Measurements from ENCODE around the gene TNFRSF8.

TNFRSF8 gene

DNA sequence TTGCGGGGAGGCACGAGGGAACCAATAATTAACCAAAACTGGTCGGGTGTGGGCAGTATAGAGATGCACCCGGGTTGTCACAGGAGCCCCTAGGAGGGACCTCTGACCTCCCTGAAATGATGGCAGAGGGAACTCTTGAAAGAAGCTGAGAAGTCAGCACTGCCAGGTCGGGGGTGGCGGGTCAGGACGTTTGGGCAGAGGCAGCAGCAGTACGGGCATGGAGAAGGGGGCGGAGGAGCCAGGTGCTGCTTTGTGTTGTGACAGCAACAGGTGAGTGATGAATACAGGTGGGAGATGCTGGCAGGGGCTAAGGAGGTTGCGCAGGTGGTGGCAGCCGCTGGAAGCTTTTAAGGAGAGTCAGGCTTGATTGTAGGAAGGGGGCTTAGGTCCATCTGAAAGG lies 115.4 kb downstream of the TNFRSF8 start:
- no peak for DNase-seq

DNA sequence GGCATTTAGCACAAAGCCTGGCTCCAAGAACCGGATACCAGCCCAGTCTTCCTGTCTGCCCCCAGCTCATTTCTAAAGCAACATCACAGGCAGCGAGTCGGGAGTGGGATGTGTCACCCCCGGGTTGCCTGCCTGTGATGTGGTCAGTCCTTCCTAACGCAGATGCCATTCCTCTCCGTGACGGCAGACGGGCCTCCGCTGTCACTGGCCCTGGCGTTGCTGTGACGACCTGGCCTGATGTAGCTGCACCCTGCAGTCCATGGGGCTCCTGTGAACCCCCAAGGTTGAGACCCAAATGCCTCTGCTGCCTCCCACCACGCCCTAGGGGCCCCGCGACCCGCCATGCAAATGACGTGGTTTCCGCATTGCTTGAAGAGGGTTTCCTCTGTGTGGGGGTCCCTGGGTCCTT lies 116.0 kb downstream of the TNFRSF8 start:
- DNase-seq, result no peak

DNA sequence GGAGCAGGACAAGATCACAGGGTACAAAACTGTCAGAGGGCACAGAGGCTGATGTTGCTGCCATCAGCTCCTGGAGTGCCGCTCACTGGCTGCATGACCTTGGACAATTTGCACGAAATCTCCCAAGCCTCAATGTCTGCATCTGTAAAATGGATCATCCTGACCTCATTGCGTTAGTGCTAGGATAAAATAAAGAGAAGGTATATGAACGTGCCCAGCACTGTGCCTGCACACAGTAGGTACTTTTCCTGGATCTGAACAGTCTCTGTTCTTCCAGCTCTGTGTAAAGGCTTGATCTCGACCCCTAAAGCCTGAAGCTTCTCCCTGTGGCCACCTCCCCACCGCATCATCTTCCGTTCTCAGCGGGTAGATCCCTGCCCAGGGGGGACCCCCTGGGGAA lies 116.6 kb downstream of the TNFRSF8 start:
- no peak for DNase-seq

DNA sequence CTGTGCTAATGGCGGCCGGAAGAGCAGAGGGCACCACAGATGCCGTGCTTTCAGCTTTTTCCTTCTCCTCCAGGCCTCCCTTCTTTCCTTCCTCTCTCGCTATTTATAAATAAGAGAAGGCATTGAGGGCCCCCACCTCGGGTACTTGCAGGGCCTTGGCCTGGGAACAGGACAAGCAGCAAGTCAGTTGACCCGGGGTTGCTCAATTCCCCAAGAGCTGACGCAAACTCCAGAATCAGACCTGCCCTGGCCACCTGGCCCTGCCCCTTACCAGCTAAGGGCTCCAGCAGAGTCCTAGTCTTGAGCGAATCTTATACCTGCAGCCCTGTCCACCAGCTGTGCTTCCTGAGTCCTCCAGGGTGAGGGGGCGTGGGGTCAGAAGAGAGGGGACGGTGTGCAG lies 117.2 kb downstream of the TNFRSF8 start:
- no peak for DNase-seq

DNA sequence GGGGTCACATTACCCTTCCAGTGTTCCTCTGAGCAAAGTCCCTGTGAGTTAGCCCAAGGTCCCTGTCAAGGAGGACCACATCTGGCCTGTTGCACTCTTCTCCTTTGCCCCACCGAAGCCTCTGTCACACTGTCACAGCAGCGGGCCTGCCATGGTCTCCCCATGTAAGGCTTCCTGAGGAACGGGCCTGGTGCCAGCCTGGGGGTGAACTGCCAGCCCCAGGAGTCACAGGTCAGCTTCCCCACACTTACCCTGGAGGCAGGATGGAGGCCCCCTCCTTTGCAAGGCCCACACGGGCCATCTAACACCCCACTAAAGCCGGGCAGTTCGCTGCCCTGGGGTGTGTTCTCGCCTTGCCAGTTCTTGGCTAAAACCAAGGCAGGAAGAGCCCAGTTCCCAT lies 117.8 kb downstream of the TNFRSF8 start:
- no peak for DNase-seq

DNA sequence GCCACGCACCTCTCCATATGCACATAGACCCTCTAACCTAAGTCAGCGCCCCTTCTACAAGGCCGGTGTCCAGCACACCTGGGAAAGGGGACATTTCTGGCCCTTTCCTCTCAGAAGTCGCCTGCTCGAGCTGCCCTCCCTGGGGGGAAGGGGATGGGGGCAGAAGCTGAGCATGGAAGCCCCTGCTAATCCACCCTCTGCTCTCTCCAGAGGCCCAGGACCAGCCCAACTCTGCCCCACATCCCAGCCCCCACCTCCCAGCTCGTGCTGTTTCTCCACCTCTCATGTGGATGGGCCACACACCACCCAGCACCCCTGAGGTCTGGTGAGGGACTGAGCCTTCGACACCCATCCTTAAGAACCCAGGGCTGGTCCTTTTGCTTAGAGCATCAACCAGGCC lies 118.5 kb downstream of the TNFRSF8 start:
- DNase-seq, result no peak

DNA sequence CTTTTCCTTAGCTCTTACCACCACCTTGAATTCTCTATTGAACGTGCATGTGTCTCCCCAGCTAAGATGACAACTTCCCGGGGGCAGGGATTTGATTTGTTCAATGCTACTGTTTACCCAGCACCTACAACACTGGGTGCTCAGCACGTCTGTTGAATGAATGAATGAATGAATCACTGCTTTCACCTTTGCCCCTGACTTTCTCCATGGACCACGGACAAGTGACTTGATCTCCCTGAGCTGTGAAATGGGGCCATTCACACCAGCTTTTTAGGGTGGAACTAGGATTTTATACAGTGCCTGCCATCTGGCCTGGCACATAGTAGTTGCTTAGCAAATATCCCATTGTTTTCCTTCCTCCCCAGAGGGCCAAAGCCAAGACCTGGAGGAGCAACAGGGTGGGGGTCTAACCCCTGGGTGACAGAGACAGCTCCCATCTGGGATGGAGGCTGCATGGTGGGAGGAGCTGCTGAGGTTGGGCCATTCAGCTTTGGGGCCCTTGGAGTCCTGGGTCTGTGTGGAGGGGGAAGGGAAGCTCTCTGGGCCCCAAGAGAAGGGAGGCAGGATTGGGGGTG lies 119.4 kb downstream of the TNFRSF8 start:
- DNase-seq, result no peak

DNA sequence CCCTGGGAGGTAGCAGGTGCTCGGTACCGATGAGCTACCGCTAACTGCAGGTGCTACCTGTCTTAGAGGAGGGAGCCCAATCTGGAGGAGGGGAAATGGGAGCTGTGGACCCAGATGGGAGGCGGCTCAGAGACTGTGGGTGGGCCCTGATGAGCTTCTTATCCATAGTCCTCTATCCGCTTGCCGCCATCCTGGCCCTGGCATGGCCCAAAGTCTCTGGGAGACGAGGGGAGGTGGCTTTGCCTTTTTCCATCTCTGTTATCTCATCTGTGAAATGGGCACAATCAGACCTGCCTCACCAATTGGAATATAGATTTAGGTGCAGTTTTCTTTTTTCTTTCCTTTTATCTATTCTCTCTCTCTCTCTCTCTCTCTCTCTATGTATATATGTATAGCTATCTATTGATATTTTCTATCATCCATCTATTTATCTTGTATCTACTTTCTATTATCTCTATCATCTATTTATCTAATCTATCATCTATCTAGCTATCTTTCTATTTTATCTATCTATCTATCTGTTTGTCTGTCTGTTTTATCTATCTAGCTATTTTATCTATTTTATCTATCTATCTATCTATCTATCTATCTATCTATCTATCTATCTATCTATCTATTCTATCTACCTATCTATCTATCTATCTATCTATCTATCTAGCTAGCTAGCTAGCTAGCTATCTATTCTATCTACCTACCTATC lies 120.1 kb downstream of the TNFRSF8 start:
- DNase-seq, result no peak

DNA sequence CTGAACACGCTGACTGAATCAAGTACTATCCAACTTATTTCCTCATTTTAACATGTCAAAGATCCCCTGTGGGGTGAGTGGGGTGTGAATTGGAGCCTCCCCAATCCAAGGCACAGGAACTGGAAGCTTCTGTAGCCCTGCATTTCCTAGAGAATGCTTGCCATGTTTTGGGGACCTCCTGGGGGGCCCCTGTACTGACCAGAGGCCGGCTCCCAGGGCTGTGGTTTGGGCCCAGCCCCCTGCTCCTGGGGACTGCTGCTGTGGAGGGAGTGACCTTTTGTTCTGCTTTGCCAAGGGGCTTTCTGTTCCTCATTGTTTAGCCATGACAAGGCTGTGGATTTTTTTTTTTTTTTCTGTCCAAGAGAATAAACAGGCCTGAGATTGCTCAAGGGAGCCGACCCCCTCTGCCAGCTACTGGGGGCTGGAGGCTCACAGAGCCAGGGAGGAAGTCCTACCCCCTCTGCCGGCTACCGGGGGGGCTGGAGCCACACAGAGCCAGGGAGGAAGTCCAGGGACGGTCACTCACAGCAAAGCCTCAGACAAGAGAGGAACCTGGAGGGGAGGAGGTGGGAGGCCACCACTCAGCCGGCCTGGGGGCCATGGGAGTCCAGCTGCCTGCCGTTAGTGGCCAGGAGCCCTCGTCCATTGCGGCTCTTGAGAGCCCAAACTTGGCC lies 121.0 kb downstream of the TNFRSF8 start:
- no peak for DNase-seq

DNA sequence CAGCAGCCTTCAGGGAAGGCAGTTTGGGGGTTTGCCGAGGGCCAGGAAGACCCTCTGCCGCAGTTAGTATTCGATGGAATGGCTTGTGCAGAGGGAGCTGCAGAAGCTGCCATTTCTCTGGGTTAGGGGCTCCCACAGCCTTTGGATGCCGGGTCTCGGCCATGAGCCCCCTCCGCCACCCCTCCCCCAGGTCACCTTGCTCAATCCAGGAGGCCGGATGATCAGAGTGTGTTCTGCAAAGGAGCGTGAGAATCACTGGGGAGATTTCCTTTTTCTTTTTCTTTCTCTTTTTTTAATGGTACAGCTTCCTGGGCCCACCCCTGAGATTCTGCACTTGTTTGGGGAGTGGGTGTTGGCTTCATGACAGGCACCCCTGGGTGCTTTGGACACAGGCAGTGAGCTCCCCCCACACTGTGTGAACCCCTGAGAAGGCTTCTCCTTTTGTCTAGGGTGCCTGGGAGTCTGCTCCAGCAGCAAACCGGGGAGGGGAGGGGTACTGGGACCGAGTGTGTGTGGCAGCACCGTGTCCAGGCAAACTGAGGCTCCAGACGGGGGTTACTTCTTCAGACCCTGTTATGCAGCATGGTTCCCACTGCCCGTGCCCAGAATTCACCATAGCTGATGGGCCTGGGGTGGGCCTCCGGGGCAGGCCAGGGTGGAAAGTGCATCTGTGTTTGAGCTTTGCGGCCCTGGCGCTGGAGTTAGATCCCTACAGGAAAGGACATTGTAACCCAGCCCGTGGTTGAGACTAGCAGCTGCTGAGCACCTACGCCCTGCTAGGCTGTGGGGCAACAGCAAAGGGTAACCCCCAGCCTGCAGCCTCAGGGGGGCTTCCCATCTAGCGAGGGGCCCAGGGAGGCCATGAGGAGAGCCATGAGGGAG lies 122.2 kb downstream of the TNFRSF8 start:
- no peak for DNase-seq

DNA sequence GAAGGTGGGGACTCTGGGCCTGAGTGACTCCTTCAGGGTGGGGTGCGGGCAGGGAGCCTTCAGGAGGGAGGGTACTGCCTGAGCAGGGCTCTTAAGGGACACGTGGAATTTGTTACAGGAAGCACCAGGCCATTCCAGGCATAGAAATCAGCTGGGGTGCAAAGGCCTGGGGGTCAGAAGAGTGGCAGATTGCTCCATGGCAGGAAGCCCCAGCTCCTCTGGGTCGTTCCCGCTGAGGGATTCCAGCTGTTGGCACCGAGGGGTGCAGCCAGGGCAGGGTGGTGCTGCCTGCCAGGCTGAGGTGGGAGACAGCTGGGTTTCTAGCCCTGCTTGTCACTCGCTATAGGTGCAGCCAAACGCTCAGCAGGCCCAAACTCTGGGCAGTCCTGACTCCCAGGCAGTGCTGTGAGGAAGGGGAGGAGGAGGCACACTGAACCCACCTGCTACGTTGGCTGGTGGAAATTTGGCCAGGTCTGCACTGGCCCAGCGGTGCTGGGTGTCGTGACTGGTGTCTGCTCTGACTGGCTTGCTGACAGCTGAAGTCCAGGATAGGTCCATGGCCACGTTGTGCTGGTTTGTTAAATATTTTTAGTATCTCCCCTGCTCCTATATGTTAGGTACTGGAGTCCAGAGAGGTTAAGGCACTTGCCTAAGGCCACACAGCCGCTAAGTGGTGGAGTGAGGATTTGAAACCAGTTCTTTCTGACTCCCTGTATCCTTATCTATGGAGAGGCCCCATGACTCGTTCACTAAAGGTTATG lies 123.0 kb downstream of the TNFRSF8 start:
- no peak for DNase-seq

DNA sequence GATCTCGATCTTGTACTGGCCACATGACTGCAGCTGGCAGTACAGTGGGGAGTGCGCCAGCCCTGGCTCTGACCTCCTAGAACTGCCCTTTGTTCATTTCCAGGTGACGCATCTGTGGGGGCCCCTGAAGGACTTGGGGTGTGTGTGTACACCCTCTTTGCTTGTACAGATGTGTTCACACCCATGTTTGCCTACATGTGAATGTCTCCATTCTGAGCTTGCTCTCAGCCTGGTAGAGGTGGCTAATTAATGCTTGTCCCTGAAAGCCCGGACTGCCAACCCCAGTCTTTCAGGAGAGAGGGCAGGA lies 123.5 kb downstream of the TNFRSF8 start:
- no peak for DNase-seq

DNA sequence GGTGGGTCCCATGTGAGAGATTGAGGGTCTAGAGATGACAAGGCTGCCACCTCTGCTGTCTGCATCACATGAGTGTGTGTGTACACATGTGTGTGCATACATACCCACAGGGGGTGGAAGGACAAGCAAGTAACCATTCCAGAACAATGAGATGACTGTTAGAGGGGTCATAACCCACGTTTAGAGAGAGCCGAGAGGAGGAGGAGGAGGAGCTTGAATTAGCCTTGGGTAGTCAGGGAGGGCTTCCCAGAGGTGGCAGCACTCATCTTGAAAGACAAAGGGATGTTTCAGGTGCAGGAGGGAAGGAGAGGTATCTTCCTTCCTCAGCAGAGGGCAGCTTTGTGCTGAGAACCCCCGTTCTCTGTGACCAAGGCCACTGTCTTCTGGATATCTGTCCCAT lies 125.0 kb downstream of the TNFRSF8 start:
- no peak for DNase-seq

DNA sequence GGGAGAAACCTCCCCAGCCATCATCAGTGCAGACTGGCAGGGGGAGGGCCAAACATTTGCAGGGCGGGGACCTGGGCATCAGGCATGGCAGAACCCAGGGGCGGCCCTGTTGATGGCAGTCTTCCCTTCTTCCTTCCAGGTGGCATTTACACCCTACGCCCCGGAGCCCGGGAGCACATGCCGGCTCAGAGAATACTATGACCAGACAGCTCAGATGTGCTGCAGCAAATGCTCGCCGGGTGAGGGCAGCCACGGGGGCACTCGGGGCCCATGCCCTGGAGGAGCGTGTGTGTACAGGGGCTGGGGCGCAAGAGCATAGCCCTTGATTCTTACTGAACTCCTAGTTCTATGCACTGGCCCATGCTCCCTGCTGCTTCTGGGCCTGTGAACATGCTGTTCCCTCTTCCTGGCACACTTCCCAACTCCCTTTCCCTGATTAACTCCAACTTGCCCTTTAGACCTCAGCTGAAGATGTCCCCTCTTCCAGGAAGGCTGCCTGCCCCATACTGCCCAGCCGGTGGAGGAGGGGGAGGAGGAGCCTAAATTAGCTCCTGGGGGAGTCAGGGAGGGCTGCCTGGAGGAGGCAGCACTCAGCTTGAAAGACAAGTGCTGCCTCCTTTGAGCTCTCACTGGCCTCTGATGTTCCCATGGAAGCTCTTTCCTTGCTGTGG lies 125.7 kb downstream of the TNFRSF8 start:
- DNase-seq, result no peak

DNA sequence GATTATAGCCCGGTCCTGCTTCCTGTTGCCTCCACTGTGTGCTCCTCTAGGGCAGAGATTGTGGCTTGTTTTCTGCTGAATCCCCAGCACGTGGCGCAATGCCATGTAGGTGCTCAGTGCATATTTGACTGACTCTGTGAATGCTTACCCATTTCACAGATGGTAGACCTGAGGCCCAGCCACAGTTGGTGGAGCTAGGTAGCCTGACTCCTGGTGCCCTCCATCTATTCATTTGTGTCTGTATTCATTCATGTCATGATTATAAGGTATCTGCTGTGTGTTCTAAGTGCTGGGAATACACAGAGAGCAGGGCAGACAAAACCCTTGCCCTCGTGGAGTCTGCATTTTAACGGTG lies 126.2 kb downstream of the TNFRSF8 start:
- DNase-seq, result no peak

DNA sequence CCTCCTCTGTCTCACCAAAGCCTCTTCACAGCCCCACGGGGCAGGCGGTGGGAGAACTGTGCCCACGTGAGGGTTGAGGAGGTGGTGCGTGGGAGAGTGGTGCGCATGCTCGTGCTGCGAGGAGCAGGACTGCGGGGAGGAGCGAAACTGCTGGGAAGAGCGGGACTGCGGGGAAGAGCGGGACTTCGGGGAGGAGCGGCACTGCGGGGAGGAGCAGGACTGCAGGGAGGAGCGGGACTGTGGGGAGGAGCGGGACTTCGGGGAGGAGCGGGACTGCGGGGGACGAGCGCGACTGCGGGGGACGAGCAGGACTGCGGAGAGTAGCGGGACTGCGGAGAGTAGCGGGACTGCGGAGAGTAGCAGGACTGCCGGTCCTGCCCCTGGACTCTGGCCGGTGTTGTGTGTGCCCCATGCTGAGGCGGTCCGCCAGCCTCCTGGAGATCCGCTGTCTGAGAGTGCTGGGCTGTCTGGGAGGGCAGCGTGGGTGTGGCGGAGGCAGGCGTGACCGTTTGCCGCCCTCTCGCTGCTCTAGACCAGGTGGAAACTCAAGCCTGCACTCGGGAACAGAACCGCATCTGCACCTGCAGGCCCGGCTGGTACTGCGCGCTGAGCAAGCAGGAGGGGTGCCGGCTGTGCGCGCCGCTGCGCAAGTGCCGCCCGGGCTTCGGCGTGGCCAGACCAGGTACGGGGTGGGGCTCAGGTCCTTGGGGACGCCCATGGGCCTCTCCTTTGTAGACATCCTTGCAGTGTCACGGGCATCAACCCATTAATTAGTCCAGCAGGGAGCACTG lies 128.3 kb downstream of the TNFRSF8 start:
- no peak for DNase-seq

All from NCI-H1694 (cell line).